Limb (tissue), 2 donors: ENCODE data around the gene SCNN1B.
A peak's percentile ranks its signal among the peaks of the same experiment; 100 is the strongest.

Source experiments
- DNase-seq, 2 donors: peaks; one replicate each; pipeline ENCODE4 v3.0.0-alpha.2; 2016; ENCODE audit errors: extremely low spot score in 2 of 2

The SCNN1B gene

DNA sequence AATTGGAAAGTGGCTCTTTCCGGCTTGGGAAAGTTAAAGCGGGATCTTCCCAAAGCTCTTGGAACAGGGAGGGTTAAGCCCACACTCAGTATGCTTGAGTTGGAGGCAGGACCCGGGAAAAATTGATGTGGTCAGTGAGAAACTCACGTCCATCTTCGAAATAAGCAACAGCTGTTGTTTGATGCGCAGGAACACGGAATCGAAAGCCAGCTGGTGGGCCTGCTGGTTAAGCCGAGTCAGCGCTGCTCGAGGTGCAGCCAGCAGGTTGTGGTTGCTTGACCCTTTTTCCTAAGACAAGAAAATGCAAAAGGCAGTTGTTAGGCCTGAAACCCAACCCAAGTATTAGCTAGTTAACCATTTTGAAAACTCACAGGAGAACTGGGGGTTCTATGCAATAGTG, 101.4 kb downstream of the SCNN1B start:
- peak in 1 of 2 donors; percentile 12 for DNase-seq

DNA sequence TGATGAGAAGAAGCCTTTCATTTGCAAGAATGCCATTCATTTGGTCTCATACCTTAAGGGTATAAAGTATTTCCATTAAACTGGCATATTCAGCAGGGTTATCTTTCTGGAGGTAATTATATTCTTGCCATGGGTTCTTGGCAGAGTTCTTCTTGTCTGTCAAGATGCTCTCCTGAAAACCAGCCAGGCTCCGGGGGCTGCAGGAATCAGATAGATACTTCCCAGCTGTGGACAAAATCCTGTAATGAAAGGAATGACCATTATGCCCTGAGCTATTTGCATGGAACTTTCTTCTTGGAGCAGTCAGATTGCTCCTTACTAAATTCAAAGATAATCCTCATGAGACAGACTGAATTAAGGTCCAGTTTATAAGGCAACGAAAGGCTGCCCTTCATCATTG, 103.9 kb downstream of the SCNN1B start:
- DNase-seq: no peak

DNA sequence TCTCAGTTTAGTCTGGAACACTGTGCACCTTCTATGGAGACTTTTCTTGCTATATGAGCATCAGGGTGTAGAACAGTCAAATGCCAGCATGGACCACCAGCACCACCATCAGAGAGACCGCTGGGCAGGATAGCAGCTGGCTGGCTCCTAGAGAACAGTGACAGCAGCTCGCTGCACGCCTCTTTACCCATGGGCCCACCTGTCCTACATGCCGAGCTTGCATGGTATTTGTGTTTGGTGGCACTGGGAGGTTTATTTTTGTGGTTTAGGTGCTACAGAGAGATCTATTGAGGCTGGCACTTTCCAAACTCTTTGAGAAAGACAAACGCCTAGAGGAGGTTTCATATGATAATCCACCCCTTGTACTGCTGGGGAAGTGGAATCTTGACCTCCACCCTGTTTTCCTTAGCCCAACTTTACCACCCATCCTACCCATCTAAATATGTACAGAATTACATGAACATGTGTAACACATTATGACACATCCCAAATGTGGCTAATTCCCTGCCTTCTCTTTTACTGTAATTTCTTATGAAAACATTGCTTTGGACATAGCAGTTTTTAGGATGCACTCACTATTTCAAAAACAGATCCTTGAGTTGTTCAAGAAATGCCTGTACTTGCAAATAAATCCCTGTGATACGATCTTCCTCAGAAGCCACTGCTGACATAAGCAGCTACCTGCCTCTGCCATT, 104.6 kb downstream of the SCNN1B start:
- DNase-seq: no peak

DNA sequence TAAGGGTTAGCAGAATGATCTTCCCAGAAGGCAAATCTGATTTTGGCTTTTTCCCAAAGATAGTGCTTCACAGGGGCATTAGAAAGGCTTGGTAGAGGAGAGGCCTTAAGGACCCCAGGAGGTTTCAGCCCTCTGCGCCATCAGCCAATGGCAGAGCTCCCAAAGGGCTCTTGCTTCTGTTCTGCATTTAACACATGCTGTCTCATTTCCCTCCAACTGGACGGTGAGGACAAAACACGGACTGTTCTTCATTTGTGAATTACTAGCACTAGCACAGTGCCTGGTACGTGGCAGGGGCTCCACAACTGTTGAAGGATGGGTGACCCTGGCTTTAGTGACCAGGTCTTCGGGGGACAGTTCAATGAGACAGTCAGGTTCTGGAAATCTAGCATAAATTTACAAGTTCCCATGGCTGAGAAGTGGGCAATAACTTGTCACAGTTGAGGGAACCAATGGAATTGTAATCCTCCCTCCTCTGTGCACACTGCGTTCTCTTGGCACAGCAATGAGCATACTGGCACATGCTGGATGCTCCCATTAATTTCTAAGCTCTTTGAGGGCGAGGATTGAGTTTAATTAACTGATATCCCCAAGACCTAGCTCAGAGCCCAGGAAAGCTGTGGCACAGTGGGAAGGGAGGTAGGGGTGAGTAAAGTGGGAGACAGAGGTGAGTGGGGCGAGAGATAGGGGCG, 105.5 kb downstream of the SCNN1B start:
- DNase-seq: no peak

DNA sequence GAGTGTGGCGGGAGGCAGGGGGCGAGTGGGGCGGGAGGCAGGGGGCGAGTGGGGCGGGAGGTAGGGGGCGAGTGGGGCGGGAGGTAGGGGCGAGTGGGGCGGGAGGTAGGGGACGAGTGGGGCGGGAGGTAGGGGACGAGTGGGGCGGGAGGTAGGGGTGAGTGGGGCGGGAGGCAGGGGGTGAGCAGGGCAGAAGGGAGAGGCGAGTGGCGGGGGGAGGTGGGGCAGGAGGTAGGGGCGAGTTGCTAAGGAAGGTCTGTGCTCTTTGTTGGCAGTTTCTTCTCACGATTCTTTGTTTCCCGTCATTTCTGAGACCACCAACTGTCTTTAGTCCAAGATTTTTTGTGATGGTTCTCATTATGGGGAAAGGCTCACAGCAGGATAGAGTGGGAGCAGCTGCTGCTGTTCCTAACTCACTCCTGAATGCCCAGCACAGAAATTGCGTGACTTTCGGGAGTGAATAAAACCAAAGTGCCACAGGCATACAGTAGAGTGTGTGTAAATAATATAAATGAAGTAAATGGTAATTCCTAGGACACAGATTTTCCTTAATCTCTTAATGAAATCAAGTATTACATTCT, 106.2 kb downstream of the SCNN1B start:
- DNase-seq: peak in 1 of 2 donors; percentile 34

DNA sequence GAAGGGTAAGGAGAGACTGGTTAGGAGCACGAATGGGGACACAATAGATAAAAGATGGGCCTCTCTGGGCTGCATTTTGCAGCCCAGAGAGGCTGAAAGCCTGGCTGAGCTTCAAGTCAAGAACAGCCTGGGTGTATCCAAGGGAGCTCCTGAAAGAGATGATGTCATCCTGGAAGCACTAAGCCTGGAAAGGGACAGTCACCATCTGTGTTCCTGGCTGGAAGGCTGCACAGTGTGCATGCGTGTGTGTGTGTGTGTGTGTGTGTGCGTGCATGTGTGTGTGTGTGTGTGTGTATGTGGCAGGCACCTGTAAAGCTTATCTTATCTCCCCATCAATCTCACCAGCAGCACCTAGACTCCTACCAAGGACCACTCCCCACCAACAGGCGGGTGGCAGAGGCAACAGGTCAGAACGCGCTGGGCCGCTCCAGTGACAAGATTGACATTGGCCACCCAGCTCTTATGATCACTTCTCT, 106.8 kb downstream of the SCNN1B start:
- DNase-seq: peak; percentile 71 to 75

DNA sequence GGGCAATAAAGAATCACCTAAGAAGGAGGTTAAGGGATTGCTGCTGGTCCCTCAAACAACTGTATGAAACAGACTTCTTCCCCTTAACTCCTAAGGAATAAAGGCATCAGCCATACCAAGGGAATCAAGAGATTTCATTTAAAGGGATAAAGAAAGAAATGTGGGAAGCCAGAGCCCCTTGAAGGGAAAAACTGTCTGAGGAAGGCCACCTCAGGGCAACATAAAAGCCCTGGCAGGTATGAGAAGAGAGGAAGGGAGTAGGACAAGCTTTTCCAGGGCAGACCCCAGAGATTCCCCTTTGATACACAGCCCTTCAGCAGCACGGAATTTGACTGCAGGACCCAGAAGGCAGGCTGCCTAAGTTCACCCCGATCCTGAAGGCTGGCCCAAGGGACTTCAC, 107.4 kb downstream of the SCNN1B start:
- DNase-seq: no peak

DNA sequence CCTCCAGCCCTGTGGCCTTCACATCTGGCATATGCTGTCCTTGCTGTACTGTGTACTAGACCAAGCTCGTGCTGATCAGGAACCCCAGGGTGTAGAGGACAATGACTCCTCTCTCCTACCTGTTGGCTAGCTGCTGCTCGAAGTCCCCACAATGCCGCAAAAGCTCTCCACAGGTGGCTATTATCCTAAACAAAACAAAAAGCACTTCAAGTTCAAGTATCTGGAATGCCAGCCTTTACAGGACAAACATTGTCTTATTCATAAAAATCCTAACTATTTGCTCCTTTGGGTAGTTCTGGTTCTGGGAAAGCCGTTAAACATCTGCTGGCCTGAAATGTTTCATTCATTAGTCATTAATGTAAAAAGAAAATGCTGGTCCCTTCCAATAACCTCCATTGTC, 108.1 kb downstream of the SCNN1B start:
- no peak for DNase-seq

DNA sequence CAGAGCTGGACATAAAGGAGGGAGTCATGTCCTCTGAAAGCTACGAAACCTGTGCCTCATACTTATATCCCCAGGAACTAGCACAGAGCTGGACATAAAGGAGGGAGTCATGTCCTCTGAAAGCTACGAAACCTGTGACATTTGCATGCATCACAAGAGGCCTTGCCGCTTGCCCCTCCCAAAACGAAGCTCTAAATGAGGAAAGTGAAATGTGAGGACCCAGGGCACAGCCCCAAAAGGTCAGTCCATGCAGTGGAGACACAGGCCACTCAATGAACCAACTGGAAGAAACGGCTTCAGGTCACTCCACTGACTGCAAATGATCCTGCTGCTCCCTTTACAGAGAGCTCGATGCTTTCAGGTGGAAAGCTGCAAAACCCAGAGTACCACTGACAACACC, 112.6 kb downstream of the SCNN1B start:
- no peak for DNase-seq

DNA sequence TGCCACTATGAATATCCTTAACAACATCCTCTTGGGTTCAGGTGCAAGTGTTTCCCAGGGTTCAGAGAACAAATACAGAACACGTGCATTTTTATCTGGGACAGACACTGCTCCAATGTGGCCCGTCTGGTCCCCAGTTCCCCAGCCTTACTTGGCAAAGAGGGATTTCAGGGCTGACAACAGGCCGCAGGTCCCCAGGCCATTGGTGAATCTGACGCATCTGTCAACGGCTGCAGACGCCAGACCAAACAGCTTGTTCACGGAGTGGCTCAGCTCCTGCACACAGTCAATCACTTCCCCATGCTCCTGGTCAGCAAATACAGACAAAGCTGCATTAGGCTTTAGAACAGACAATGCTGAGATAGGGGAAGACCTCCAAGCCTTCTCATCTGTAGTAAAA, 114.7 kb downstream of the SCNN1B start:
- DNase-seq: no peak

DNA sequence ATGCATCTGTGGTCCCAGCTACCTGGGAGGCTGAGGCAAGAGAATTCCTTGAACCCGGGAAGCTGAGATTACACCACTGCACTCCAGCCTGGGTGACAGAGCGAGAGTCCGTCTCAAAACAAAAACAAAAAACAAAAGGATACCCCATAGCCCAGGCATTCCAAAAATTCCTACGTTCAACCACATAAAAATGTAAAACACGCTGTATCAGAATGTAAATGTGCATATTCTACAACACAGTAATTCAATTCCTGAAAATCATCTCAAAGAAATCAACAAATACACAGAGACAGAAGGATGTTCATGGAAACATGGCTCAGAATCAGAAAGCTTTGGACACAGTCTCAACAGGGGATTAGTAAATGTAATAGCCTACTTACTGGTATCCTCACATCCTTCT, 117.9 kb downstream of the SCNN1B start:
- DNase-seq: no peak

DNA sequence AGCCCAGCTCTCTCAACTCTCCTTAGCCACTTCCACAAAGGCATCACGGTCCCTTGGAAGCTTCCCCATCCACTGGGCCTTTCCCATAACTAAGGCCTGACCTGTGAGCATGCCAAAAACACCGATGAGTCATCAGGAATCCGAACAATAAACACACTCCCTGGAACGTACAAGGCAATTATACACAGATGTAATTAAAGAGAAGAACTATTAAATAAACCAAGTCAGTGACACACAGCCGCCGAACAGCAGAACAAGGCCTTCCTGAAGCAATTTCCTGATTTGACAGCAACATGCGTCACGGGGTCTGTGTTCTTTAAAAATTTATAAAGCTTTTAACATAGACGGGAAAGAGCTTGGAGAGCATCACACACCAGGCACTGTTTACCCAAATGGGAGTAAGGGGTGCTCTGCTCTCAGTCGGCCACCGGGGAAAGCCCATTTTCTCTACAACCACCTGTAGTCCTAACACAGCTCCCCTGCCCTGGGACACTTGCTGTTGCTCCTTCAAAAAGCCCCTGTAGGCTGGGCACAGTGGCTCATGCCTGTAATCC, 121.5 kb downstream of the SCNN1B start:
- DNase-seq: no peak

DNA sequence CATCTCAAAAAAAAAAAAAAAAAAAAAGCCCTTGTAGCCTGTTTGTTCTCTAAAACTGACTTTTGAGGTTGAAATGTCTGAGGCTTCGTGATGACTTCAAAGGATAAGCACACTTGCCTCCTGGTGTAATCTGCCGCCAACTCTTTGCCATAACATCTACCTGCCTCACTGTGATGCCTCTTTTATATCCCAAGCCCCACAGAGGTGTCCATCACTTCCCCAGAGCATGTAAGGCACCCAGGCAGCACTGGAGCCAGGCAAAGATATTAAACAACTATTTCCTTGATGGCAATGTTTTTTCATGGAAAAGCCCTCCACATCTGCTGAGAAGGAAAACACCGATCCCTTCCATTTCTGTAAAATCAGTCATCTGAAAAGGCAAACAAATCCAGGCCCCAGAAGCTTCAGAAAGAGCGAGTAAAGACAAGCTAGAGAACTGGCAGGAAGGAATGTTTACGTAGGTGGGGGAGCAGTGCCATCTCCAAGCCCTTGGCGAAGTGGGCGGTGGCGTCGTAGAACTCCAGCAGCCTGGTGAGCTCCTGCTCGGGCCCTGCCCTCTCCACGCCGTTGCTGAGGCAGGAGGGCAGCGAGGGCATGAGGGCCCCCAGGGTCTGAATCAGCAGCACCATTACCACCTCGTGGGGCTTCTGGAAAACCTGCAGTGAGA, 122.3 kb downstream of the SCNN1B start:
- DNase-seq: no peak

DNA sequence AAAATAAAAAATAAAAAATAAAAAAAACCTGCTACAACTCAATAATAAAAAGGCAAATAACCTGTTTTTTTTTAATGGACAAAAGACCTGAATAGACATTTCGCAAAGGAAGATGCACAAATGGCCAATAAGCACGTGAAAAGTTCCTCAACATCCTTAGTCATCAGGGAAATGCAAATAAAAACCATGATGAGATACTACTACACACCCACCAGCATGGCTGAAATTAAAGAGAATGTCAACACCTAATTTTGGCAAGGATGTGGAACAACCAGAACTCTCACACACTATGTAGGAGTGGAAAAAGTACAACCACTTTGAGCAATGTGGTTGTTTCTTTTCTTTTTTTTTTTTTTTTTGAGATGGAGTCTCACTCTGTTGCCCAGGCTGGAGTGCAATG, 126.2 kb downstream of the SCNN1B start:
- DNase-seq: no peak
